GM21447 (cell line): ENCODE data around the gene PF4V1.

Experiments
- ATAC-seq: cut with Tn5 transposase; IDR thresholded peaks from one replicate; pipeline ENCODE4 v1.9.1; 2021; ENCODE audit not compliant: unreplicated experiment

PF4V1 gene

DNA sequence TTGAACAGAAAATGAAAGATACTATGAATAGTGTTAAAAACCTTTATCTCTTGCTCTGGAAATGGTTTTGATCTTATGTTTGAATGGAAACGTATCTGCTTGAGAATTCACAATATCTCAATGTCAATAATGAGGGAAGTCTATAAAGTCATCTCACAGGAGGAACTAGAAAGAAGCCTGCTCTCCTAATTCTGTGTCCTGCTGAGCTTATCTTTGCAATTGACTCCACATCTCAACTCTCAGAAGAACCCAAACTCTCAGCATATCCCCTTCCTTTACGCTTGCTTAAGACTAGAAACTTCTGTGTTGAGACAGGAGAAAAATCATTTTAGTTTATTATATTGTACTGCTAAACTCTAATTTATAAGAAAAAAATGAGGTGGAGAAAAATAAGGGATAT lies 8.3 kb upstream of the PF4V1 start:
- ATAC-seq = no peak

DNA sequence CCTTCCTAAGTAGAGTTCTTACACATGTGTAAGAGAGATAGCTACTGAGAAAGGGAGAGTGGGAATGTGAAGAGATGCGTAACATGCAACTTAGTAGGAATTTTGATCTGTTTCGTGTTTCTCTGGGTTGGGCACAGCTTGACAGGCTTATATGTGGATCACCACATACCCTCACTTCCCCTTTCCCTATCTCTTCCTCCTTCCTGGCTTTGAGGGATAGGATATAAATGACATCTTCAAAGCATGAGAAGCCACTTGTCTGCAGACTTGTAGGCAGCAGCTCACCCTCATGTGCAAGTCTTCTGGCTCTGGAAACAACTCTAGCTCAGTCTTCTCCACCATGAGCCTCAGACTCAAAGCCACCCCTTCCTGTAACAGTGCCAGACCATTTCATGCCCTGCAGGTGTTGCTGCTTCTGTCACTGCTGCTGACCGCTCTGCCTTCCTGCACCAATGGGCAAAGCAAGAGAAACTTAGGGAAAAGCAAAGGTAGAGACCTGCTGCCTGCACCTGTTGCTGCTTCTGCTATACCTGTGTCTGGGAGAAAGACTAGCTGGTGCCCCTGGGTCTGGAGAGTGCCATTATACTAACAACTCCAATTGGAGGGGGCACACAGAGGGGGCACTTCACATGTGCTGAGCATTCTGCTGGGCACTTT lies 5.4 kb upstream of the PF4V1 start:
- ATAC-seq = no peak

DNA sequence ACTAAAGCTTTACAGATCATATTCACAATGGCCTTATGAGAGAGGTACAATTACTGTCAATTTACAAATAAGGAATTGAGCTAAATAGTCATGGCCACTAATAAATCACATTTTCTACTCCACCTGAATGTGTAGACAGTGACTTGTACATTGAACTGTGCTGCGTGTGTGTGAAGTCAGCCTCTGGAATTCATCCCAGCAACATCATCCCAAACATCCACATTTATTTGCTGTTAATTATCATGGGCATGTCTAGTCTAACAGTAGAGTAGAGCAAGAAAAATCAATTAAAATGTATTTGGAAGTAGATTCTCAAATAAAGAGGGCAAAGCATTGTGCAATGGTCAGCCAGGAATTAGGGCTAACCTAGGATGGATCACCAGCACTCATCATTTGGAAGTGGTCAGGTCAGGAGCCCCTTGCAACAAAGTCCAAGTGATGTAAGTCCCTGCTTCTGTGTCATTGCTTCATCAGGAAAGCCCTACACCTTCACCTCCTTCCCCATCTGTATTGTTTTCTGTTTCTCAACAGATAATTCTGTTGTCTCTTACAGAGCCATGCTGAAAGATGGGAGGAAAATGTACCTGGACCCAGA lies 4.8 kb upstream of the PF4V1 start:
- ATAC-seq = no peak

DNA sequence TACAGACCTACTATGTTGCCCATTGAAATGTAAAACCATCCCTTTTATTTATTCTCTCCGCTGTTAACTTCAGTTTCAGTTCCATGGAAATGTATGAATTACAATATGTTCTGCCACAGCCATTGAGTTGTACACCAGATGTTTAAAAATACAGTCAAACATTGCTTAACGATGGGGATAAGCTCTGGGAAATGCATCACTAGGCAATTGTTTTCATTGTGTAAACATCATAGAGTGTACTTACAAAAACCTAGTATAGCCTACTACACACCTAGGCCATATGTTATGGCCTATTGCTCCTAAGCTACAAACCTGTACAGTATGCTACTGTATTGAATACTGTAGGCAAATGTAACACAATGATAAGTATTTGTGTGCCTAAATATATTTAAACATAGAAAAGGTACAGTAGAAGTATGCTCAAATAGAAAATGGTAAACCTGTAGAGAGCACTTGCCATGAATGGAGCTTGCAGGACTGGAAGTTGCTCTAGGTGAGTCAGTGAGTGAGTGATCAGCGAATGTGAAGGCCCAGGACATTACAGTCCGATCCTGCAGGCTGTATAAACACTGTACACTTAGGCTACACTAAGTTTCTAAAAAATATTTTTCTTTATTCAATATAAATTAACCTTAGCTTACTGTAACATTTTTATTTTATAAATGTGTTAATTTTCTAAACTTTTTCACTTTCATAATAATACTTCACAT lies 2.7 kb upstream of the PF4V1 start:
- no peak for ATAC-seq

DNA sequence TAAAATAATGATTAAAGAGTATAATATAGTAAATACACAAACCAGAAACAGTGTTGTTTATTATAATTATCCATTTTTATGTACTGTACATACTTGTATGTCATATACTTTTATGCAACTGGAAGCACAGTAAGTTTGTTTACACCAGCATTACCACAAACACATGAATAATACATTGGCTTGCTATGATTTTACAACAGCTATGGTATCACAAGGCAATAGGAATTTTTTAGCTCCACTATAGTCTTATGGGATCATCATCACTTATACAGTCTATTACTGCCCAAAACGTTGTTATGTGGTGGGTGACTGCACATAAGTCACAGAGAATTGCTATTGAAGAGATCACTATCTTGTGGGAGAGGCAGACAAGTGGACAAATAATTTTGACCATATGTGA lies 1.8 kb upstream of the PF4V1 start:
- no peak for ATAC-seq

DNA sequence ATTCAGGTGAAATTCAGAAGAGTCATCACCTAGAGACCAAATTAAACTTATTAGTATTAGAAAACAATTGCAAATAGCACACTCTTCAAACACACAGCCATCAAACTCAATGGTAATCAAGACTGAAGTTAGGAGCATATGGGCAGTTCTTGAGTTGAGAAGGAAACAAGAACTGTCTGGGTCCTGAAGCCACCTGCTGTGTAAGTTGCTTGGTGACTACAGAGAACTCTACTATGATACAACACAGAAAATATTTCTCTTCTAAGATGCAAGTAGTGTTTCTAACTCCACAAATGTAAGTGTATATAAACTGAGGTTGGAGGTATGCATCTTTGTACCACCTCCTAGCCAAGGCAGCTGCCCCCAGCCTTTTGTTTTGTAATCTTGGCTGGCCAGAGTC lies 325 bp upstream of the PF4V1 start:
- no peak for ATAC-seq

DNA sequence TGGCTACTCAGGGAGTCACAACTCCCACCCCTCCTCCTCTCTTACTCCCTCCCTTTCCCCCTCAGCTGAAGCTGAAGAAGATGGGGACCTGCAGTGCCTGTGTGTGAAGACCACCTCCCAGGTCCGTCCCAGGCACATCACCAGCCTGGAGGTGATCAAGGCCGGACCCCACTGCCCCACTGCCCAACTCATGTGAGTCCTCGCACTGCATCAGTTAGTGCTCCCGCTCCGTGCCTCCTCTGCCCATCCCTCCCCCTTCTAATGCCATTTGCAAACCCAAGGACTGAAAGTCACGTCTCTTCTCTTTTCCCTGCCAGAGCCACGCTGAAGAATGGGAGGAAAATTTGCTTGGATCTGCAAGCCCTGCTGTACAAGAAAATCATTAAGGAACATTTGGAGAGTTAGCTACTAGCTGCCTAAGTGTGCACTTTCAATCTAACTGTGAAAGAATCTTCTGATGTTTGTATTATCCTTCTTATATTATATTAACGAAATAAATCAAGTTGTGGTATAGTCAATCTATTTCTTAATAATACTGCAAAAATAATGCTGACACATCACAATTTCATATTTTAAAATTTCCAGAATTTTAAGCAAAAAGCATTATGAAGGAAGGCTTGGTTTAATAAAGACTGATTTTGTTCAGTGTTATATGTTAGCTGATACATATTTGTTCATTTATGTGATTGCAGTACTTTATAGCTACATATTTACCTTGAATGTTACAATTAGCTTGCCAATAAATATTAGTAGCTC lies 800 bp downstream of the PF4V1 start:
- no peak for ATAC-seq

DNA sequence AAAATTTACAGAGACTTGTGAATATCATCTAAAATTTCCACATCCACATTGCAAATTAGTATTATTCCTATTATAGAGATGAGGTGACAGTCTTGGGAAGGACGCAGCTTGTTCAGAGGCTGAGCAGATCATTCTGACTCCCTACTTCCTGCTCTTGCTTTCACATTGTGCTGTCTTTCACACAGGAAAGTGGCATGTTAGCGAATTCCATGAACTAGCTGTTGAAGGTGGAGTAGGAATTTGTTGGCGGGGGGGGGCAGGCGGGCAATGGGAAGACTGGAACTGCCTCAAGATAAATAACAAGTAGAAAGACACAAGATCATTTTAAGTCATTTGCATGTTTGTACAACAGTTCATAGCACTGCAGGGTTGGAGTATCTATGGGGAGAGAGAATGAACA lies 2.3 kb downstream of the PF4V1 start:
- ATAC-seq = no peak

DNA sequence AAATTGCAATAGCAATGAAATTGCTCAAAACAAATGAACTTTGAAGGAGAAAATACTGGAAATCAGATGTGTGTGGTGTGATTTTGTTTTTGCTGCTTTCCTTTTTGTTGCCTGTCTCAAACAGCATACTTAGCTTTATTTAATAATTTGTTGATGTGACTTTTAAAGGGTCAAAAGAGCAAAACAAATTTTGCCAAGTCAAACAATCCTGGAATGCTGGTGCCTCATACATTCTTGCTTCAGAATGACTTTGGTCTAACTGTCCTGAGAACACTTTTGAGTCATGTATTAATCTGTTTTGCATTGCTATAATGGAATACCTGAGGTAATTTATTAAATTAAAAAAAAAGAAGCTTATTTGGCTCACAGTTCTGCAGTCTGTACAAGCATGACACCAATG lies 3.4 kb downstream of the PF4V1 start:
- no peak for ATAC-seq

DNA sequence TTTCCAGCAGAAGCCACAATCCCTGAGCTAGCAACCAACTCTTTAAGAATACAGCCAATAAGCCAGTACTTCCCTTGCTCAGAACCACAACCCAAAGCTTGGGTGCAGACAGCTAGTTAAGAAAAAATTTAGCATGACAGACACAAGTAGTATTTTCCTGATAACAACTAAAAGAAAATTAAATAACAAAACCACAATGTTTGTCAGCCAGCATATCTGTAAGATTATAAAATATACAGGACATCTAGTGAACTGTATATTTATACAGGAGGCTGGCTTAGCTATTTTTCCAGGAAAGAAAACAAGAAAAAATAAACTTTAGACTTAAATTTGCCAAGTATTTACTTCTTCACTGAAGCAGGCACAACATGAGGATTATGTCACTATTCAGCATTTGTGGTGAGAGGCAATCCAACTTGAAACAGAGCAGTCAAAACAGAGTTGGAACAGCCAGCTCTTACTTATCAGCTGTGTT lies 6.6 kb downstream of the PF4V1 start:
- ATAC-seq = no peak

DNA sequence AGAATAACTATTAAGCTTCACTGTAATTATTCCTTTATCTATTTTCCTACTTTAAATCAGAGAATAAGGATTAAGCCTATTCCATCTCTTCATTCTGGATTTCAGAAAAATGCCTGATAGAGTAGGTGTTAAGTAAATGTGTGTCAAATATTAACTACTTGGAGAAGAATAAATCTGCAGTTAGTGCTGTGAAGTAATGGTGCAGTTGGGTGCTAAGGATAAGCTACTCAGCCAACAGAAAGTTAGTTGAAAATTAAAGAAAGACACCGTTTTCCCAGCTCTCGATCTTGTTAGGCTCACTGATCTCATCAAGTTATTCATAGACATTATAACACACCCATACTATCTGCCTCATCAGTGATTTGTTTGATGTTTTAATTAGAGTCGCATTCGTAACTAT lies 7.1 kb downstream of the PF4V1 start:
- no peak for ATAC-seq

DNA sequence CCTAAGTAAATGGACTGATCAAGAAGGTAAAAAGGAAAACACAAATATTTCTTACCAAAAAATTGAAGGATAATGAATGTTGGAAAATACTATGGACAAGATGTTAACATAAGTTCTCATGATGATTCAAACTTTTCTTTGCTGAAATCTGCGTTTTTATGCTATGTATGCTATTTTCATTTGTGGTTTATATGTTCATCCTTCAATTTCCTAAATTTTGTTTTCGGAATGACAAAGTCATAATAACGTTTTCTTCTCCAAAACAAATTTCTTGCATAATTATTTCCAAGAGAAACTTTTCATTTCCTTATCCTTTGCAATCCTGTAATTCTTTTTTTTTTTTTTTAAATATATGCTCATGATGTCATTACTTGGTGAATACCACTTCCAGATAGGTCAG lies 7.8 kb downstream of the PF4V1 start:
- no peak for ATAC-seq

DNA sequence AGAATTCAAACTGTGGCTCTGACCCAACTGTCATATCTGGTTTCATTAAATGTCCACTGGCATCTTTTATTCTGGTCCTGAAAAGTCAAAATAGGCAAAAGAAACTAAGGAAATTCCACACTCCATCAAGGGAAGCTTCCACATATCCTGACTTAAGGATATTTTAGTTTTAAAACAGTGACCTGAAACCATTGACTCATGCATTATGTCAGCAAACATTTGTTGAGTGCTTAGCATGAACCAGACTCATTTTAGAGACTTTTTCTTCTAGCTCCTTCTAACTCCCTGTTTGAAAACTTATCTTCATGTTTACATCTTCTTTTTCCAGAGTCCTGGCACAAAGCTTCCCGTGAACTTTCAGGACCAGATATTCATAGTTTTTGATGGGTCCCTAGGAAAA lies 9.2 kb downstream of the PF4V1 start:
- ATAC-seq = no peak

DNA sequence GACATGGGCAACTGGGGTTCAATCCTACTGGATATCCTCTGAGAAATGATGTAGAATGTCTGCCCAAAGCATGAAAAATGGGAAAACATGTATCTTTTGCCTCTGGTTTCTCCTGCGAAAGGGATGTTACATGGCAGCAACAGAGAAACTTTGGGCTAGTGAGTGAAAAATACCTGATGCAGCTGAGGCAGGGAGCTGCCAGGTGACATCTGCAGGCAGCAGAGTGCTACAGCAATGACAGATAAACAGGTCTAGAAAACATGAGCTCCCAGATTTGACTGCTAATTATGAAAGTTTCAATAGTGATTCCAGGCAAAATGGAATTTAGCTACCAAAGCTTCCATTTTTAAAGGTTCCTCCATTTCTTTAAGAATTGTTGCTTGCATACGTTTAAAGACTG lies 11.3 kb downstream of the PF4V1 start:
- ATAC-seq = no peak

DNA sequence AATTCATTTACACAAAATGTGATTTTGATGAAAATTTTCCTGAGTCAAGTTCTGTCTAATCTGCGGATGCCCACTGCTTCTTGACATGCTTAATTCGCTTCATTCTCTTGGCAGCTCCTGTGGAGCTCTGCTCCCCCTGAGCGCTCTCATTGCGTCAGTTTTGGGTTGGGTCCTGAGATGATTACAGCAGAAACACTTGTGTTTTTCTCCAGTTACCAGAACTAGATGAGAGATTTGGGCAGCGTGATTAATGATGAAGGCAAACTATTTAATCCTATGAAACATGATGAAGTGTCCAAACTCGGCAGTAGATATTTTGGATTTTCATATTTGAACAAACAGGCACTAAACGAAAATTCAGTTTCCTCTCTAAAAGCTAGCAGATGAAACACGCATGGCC lies 11.9 kb downstream of the PF4V1 start:
- ATAC-seq = no peak

DNA sequence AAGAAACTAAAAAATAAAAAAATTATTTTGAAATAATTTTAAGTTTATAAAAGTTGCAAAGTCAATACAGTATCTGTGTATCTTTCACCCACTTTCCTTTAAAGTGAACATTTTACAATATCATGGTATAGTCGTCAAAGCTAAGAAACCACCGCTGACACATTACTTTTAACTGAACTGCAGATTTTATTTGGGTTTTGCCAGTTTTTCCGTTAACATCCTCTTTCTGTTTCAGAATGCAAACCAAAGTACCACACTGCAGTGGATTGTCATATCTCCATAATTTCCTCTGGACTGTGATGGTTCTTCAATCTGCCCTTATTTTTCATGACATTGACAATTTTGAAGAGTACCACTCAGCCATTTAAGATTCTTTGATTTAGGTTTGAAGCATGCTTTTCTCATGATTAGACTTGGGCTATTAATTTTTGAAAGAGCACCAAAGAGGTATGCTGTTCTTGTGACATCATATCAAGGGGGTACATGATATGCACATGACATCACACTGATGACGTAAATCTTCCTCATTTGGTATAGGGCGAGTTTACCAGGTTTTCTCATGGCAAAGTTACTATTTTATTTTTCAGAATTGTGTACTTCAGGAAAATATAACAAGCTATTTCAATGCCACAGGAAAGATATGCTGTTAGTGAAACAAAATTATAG lies 12.5 kb downstream of the PF4V1 start:
- no peak for ATAC-seq

DNA sequence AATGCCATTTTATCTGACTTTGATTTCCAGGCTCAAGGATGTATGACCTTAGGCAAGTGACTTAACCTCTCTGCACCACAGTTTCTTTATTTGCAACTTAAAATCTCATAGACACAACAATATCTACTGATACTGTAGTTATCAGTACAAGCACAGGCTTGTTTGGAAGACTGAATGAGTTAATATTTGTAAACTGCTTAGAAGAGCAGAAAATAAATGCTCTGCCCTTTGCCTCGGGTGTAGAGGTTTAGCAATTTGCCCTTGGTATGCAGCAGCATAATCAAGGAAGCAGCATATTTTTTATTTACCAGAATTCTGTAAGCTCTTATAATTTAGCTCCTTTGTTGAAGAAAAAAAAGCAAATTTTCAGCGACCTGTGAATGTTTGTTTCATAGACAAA lies 13.2 kb downstream of the PF4V1 start:
- no peak for ATAC-seq

DNA sequence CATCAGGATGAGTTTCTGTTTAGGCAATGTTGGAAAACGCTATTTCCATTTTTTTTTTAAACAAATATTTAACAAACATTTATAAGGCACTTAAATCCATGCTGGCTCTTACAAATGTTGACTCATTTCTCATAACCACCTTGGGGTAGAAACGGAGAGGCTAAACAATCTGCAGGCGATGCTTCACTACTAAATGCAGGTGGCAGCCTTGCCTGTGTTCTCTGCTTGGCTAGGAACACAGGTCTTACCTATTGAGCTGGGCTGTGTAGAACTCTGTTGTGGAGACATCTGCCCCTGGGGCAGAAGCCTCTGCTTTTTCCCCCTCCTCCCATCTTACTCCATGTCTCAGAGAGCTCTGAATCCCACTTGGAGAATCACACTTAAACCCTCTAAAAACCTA lies 14.7 kb downstream of the PF4V1 start:
- no peak for ATAC-seq

DNA sequence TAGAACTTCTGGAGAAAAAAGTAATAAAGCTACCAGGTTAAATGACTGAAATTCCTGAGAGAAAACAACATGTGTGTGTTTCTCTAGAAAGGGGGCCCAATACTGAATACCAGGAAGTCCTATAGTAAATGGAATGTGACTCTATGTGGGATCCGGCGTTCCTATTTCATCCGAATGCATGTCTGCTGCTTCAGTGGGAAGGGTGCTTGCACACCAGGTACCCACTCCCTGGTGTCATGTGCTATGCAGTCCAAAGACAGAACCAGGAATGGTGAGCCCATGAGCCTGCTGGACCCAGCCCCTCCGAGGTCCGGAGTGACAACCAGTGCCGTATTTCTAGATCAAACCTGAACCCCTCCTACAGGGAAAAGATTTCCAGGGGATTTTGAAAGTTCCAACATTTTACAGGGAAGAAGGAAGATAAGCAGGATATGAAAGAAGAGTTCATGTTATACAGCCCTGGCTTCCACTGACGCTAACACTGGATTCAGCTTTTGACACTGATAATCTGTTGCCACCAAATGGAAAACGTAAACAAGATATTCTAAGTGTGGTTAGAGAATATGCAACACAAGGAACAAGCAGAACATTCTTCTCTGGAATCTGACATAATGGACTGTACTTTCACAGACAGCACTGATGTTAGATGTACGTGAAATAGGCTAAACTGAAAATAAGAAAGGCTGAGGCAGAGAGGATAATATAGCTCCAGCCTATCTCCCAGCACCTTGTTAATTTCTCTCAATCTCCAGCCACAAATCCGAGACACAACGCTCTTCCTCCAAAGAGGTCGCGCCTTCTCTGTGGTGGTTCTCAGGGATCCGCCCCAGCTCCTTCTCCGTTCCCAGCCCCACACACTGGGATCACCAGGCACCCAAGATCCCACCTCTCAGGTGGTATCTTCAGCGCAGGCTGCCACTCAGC lies 15.4 kb downstream of the PF4V1 start:
- no peak for ATAC-seq
